CD14-positive monocyte (primary cell): ENCODE data around the gene MDGA2. TPM values are rescaled to one million over a fixed set of nuclear protein-coding genes. Genes with fewer than 3 reads are reported as not detected.

Experiments used
- DNase-seq, 3 donors: peaks; one replicate each; pipeline ENCODE4 v3.0.0-alpha.2; 2011 to 2022
- H2AFZ ChIP-seq: 2 replicates; pipeline ENCODE4 v1.6.0; 2012; ENCODE audit warnings: mild to moderate bottlenecking, low read depth, low read length, inconsistent platforms; ENCODE audit not compliant: insufficient read depth, poor library complexity, severe bottlenecking
- H3K27ac ChIP-seq, 2 donors: 1 replicate in 1 of 2; 2 replicates in 1 of 2; pipeline ENCODE4 v1.5.1; 2012 to 2013; ENCODE audit warnings: low read length in 2 of 2, control low read depth in 1 of 2, inconsistent platforms in 1 of 2, low read depth in 1 of 2, mild to moderate bottlenecking in 1 of 2
- H3K27me3 ChIP-seq, 2 donors: one replicate each; pipeline versions ENCODE4 v1.6.0 to v1.6.1; 2011 to 2013; ENCODE audit warnings: low read length in 2 of 2; ENCODE audit not compliant: control insufficient read depth in 2 of 2, insufficient read depth in 2 of 2
- H3K36me3 ChIP-seq, 2 donors: replicated peaks in 1 of 2; 1 replicate in 1 of 2; 2 replicates in 1 of 2; pipeline versions ENCODE4 v1.5.1 to v1.6.1; 2012 to 2013; ENCODE audit warnings: low read length in 2 of 2, control low read depth in 1 of 2, inconsistent platforms in 1 of 2, mild to moderate bottlenecking in 1 of 2; ENCODE audit not compliant: insufficient read depth in 2 of 2, control insufficient read depth in 1 of 2
- H3K4me1 ChIP-seq, 2 donors: 1 replicate in 1 of 2; 2 replicates in 1 of 2; pipeline versions ENCODE4 v1.5.1 to v1.6.1; 2012 to 2013; ENCODE audit warnings: low read length in 2 of 2, control low read depth in 1 of 2, inconsistent platforms in 1 of 2, mild to moderate bottlenecking in 1 of 2, moderate library complexity in 1 of 2; ENCODE audit not compliant: insufficient read depth in 2 of 2, control insufficient read depth in 1 of 2
- H3K4me2 ChIP-seq: replicated peaks from 2 replicates; pipeline ENCODE3; 2012; ENCODE audit warnings: low read length, moderate library complexity, mild to moderate bottlenecking; ENCODE audit not compliant: poor library complexity, severe bottlenecking; ENCODE audit errors: extremely low read depth
- H3K4me3 ChIP-seq, 3 experiments: fragments of 200-600 bp in 1 of 3; sonication (generic) in 1 of 3; replicated peaks in 1 of 3; 1 replicate in 2 of 3; 2 replicates in 1 of 3; pipeline ENCODE4 v1.5.1; 2011 to 2013; ENCODE audit warnings: low read length in 3 of 3, mild to moderate bottlenecking in 3 of 3, control low read depth in 2 of 3, low read depth in 2 of 3, inconsistent platforms in 1 of 3, moderate library complexity in 1 of 3
- H3K79me2 ChIP-seq: 2 replicates; pipeline ENCODE4 v1.6.0; 2012; ENCODE audit warnings: mild to moderate bottlenecking, control low read depth, inconsistent platforms, low read length, moderate library complexity; ENCODE audit not compliant: insufficient read depth
- H3K9ac ChIP-seq: 2 replicates; pipeline ENCODE4 v1.6.0; 2017; ENCODE audit warnings: low read length, mild to moderate bottlenecking; ENCODE audit not compliant: insufficient read depth, poor library complexity, severe bottlenecking
- H3K9me3 ChIP-seq, 2 donors: replicated peaks in 1 of 2; 1 replicate in 1 of 2; 2 replicates in 1 of 2; pipeline versions ENCODE4 v1.5.1 to v1.6.1; 2012 to 2013; ENCODE audit warnings: low read length in 2 of 2, control low read depth in 1 of 2; ENCODE audit not compliant: control insufficient read depth in 1 of 2, insufficient read depth in 1 of 2
- H4K20me1 ChIP-seq: 2 replicates; pipeline ENCODE4 v1.6.0; 2012; ENCODE audit warnings: mild to moderate bottlenecking, low read length, control low read depth, moderate library complexity; ENCODE audit not compliant: insufficient read depth
- H3K27ac Mint-ChIP-seq, 7 donors: one replicate each; pipeline ENCODE4 v1.8.0; 2020; ENCODE audit warnings: mild to moderate bottlenecking in 7 of 7, mixed read lengths in 7 of 7, moderate library complexity in 6 of 7, inconsistent platforms in 2 of 7
- H3K27me3 Mint-ChIP-seq, 3 donors: one replicate each; pipeline ENCODE4 v1.8.0; 2021 to 2022; ENCODE audit warnings: low read depth in 3 of 3, mild to moderate bottlenecking in 3 of 3, mixed read lengths in 3 of 3, moderate library complexity in 3 of 3, inconsistent platforms in 1 of 3
- H3K36me3 Mint-ChIP-seq, 2 donors: one replicate each; pipeline ENCODE4 v1.8.0; 2020; ENCODE audit warnings: mixed read lengths in 2 of 2, inconsistent platforms in 1 of 2, mild to moderate bottlenecking in 1 of 2
- H3K4me1 Mint-ChIP-seq: one replicate; pipeline ENCODE4 v1.8.0; 2020; ENCODE audit warnings: mild to moderate bottlenecking, mixed read lengths
- H3K4me3 Mint-ChIP-seq, 2 donors: one replicate each; pipeline ENCODE4 v1.8.0; 2020; ENCODE audit warnings: mild to moderate bottlenecking in 2 of 2, mixed read lengths in 2 of 2, moderate library complexity in 1 of 2
- H3K9me3 Mint-ChIP-seq, 7 donors: one replicate each; pipeline ENCODE4 v1.8.0; 2020 to 2022; ENCODE audit warnings: mixed read lengths in 7 of 7, mild to moderate bottlenecking in 6 of 7, moderate library complexity in 6 of 7, inconsistent platforms in 2 of 7
- WGBS: methylation state at CpG from one replicate; pipeline ENCODE4 v1.1.5; 2013; ENCODE audit warnings: missing lambda C conversion rate; ENCODE audit not compliant: insufficient coverage; 5-methylcytosine and 5-hydroxymethylcytosine counted together
- intact Hi-C, 2 donors: fragments of 100-400 bp; cut with micrococcal nuclease; formaldehyde crosslinking; loops; one replicate each; pipeline versions ENCODE4 v1.15.0 to v1.15.1; 2023
- polyA plus RNA-seq, 3 donors: library from polyadenylated mRNA; depleted of rRNA in 1 of 3; unstranded in 2 of 3; stranded (reverse) in 1 of 3; fragments of 300-500 nt in 2 of 3; fragments of >200 nt in 1 of 3; fragmentation: Illumina TruSeq in 2 of 3; gene quantifications; 1 replicate in 2 of 3; 2 replicates in 1 of 3; pipeline ENCODE4 v1.2.3, GENCODE V29; 2012 to 2021
- TF ChIP-seq, protein P1 (sequence below): fragments of 200-600 bp; IDR thresholded peaks from one replicate; pipeline ENCODE4 v1.8.0; 2022; ENCODE audit warnings: antibody characterized with exemption, mild to moderate bottlenecking

Gene MDGA2
- polyA plus RNA-seq, 3 donors: not detected

DNA sequence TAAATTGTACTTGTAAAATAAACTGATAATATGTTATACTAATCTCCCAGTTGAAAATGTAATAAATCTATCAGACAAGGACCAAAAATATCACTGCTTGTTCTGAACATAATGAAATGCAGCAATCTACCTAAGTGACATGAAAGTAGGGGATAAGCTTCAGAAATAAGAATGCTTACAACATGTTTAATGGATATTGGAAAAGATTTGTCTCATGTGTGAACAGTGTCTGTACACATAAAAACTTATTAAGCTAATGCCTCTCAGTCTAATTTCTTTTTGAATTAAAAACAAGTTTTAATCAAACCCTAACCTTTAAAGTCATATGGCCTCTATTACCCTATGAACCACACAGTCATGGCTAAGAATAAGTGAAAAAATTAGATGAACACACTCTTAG, 465.3 kb downstream of the MDGA2 start:
- Histone ChIP-seq H3K9me3 (no peaks in the 10 kb centered on the region), H3K4me1 (no peaks in the 10 kb centered on the region), H3K27me3 (no peaks in the 10 kb centered on the region), H3K4me2 (no peak overlapping the region), H3K27ac (no peak overlapping the region), H3K79me2 (no peaks in the 10 kb centered on the region), H3K36me3 (no peaks in the 10 kb centered on the region), H2AFZ (no peak overlapping the region), H3K9ac (no peak overlapping the region), H4K20me1 (no peaks in the 10 kb centered on the region), H3K4me3 (no peak overlapping the region)
- TF ChIP-seq, protein P1, sequence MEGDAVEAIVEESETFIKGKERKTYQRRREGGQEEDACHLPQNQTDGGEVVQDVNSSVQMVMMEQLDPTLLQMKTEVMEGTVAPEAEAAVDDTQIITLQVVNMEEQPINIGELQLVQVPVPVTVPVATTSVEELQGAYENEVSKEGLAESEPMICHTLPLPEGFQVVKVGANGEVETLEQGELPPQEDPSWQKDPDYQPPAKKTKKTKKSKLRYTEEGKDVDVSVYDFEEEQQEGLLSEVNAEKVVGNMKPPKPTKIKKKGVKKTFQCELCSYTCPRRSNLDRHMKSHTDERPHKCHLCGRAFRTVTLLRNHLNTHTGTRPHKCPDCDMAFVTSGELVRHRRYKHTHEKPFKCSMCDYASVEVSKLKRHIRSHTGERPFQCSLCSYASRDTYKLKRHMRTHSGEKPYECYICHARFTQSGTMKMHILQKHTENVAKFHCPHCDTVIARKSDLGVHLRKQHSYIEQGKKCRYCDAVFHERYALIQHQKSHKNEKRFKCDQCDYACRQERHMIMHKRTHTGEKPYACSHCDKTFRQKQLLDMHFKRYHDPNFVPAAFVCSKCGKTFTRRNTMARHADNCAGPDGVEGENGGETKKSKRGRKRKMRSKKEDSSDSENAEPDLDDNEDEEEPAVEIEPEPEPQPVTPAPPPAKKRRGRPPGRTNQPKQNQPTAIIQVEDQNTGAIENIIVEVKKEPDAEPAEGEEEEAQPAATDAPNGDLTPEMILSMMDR: no peak
- Mint-ChIP-seq H3K27me3 (no peaks in the 10 kb centered on the region), H3K4me1 (no peaks in the 10 kb centered on the region), H3K36me3 (no peaks in the 10 kb centered on the region), H3K4me3 (no peak overlapping the region), H3K27ac (no peak overlapping the region), H3K9me3 (peaks cover 0 to 5% (median 0%) of the 10 kb centered on the region in 7 donors)
- intact Hi-C loops: no loop called here
- DNase-seq: no peak

DNA sequence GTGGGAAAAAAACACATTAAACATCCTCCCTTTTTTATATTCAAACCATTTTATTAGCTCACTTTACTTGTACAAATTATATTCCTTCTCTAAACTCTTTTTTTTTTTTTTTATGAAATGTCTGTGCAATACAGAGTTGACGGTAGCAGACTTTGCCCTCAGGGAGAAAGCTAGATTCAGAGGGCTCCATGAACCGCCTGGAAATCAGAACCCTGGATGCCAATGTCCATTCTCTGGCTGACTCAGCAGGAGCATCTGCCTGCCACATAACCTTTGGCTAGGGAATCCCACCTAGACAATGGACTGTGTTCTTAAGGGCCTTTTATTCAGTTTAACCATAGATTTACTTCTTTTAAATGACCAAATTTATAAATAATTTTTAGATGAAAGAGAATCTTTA, 467.0 kb downstream of the MDGA2 start:
- Histone ChIP-seq H3K4me1 (no peaks in the 10 kb centered on the region), H3K9ac (no peak overlapping the region), H3K27ac (no peak overlapping the region), H2AFZ (no peak overlapping the region), H3K79me2 (no peaks in the 10 kb centered on the region), H3K27me3 (no peaks in the 10 kb centered on the region), H3K9me3 (no peaks in the 10 kb centered on the region), H3K4me3 (no peak overlapping the region), H4K20me1 (no peaks in the 10 kb centered on the region), H3K36me3 (no peaks in the 10 kb centered on the region), H3K4me2 (no peak overlapping the region)
- DNase-seq: no peak
- TF ChIP-seq, protein P1: no peak
- Mint-ChIP-seq H3K4me3 (no peak overlapping the region), H3K27me3 (no peaks in the 10 kb centered on the region), H3K9me3 (peaks cover 0 to 5% (median 0%) of the 10 kb centered on the region in 7 donors), H3K27ac (no peak overlapping the region), H3K4me1 (no peaks in the 10 kb centered on the region), H3K36me3 (no peaks in the 10 kb centered on the region)
- WGBS: 95% methylated on average over 2 of the region's 2 CpGs
- intact Hi-C loops: no loop called here
